ENCODE results near the gene CHMP1A.

CHMP1A gene

DNA sequence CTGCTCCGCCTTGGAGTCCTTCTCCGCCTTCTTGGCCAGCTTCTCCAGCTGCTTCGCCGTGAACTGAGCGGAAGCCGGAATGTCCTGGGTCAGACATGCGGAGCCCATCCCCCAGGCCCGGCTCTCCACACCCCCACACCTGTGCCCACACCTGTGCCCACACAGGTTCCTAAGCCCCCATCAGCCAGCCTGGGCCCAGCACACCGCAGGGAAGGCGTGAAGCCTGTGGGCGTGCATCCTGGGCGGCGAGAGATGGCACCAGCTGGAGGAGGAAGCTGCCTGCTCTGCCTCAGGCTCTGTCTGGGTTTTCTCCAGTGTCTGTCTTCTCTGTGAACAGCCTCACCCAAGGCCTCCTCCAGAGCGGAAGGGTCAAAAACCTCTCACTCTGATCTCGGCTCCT lies 5.9 kb downstream of the CHMP1A start:
- no peaks in the 10 kb centered on the region for H3K9me3 ChIP-seq (ENCODE audit: control insufficient read depth, insufficient read depth, low read length)
- H3K9me2 ChIP-seq (replicated peaks; ENCODE audit: control insufficient read depth, low read length) = no peaks in the 10 kb centered on the region
- H3K4me3 ChIP-seq (ENCODE audit: low read length) = no peak overlapping the region
- H3K79me2 ChIP-seq (ENCODE audit: control insufficient read depth, low read length) = peaks cover 44% of the 10 kb centered on the region
- H3K4me1 ChIP-seq (ENCODE audit: control insufficient read depth, low read length) = peaks cover 5% of the 10 kb centered on the region
- H3K4me2 ChIP-seq (ENCODE audit: low read length) = no peak overlapping the region
- no peak for TF ChIP-seq EZH2phosphoT487 (IDR thresholded peaks at IDR 0.05; ENCODE audit: borderline replicate concordance, low read length)
- peaks cover 23% of the 10 kb centered on the region for H3K36me3 ChIP-seq (ENCODE audit: control insufficient read depth, low read length)
- H3F3A ChIP-seq (ENCODE audit: control insufficient read depth, insufficient read depth) = no peaks in the 10 kb centered on the region
- peaks cover 4% of the 10 kb centered on the region; the same call in 1 of the 2 replicates for H4K20me1 ChIP-seq (ENCODE audit: control insufficient read depth, insufficient read depth, low read depth, low read length)
- no peaks in the 10 kb centered on the region for H3K27me3 ChIP-seq (ENCODE audit: control insufficient read depth, low read length)
- no peak overlapping the region for H3K27ac ChIP-seq (ENCODE audit: low read depth, low read length)

DNA sequence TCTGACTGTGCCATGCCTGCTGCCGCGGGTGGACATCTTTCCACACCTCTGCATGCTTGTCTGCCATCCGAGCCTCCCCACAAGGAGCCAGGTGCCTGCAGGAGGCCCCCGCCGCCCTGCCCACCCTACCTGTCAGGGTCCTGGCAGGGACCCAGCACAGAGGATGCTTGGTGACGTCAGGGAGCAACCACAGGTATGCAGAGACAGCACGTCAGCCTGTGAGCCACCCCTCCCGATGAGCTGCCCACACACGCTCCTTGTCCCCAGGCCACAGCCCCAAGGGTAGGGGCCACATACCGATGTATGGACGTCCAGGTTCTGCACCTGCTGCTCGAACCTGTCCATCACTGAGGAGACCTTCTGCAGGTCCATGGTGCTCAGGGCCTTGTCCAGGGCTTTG lies 10.6 kb downstream of the CHMP1A start:
- no peak for TF ChIP-seq EZH2phosphoT487 (IDR thresholded peaks at IDR 0.05; ENCODE audit: borderline replicate concordance, low read length)
- no peak overlapping the region for H3K4me3 ChIP-seq (ENCODE audit: low read length)

DNA sequence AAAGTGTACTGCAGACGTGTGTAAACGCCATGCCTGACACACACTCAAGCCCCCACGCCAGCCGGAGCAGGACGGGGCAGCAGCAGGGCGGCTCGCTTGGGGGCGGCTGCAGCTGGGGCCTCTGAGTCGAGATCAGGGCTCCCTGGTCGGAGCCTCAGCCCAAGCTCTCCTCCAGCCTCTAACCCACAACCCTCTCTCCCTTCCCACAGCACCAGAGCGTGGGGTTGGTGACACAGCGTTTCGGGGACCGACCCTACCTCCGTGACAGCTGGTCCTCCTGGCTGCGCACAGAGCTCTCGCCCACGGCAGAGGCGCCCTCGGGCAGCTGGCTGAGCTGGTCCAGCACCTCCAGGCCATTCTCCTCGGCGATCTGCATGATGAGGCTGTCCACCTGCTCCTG lies 11.2 kb downstream of the CHMP1A start:
- Histone ChIP-seq H4K20me1 (ENCODE audit: control insufficient read depth, insufficient read depth, low read depth, low read length) (0 out of 2 replicates have a peak, but pooled peaks cover 4% of the 10 kb centered on the region), H3K9me3 (ENCODE audit: control insufficient read depth, insufficient read depth, low read length) (no peaks in the 10 kb centered on the region), H3K36me3 (ENCODE audit: control insufficient read depth, low read length) (peaks cover 23% of the 10 kb centered on the region)

More for the DNA sequence above, 10.6 kb downstream of the CHMP1A start:
- H3K9me3 ChIP-seq (ENCODE audit: control insufficient read depth, insufficient read depth, low read length) = no peaks in the 10 kb centered on the region
- H3K27ac ChIP-seq (ENCODE audit: low read depth, low read length) = no peak overlapping the region
- H3K4me2 ChIP-seq (ENCODE audit: low read length) = no peak overlapping the region
- H3K27me3 ChIP-seq (ENCODE audit: control insufficient read depth, low read length) = no peaks in the 10 kb centered on the region
- no peaks in the 10 kb centered on the region for H3K9me2 ChIP-seq (replicated peaks; ENCODE audit: control insufficient read depth, low read length)
- peaks cover 26% of the 10 kb centered on the region for H3K36me3 ChIP-seq (ENCODE audit: control insufficient read depth, low read length)
- H3K79me2 ChIP-seq (ENCODE audit: control insufficient read depth, low read length) = peaks cover 8% of the 10 kb centered on the region
- H4K20me1 ChIP-seq (ENCODE audit: control insufficient read depth, insufficient read depth, low read depth, low read length) = 0 out of 2 replicates have a peak, but pooled peaks cover 1% of the 10 kb centered on the region
- H3K4me1 ChIP-seq (ENCODE audit: control insufficient read depth, low read length) = no peaks in the 10 kb centered on the region
- no peaks in the 10 kb centered on the region for H3F3A ChIP-seq (ENCODE audit: control insufficient read depth, insufficient read depth)

GRCh38 chr16:89645122-89645521 lies 12.4 kb downstream of the CHMP1A start:
- H3K9me2 ChIP-seq (replicated peaks; ENCODE audit: control insufficient read depth, low read length) = no peaks in the 10 kb centered on the region
- H3K4me1 ChIP-seq (ENCODE audit: control insufficient read depth, low read length) = no peaks in the 10 kb centered on the region
- no peaks in the 10 kb centered on the region for H3F3A ChIP-seq (ENCODE audit: control insufficient read depth, insufficient read depth)
- H4K20me1 ChIP-seq (ENCODE audit: control insufficient read depth, insufficient read depth, low read depth, low read length) = 0 out of 2 replicates have a peak, but pooled peaks cover 4% of the 10 kb centered on the region
- no peak for TF ChIP-seq EZH2phosphoT487 (IDR thresholded peaks at IDR 0.05; ENCODE audit: borderline replicate concordance, low read length)
- TF ChIP-seq, protein P1, sequence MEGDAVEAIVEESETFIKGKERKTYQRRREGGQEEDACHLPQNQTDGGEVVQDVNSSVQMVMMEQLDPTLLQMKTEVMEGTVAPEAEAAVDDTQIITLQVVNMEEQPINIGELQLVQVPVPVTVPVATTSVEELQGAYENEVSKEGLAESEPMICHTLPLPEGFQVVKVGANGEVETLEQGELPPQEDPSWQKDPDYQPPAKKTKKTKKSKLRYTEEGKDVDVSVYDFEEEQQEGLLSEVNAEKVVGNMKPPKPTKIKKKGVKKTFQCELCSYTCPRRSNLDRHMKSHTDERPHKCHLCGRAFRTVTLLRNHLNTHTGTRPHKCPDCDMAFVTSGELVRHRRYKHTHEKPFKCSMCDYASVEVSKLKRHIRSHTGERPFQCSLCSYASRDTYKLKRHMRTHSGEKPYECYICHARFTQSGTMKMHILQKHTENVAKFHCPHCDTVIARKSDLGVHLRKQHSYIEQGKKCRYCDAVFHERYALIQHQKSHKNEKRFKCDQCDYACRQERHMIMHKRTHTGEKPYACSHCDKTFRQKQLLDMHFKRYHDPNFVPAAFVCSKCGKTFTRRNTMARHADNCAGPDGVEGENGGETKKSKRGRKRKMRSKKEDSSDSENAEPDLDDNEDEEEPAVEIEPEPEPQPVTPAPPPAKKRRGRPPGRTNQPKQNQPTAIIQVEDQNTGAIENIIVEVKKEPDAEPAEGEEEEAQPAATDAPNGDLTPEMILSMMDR (IDR thresholded peaks at IDR 0.05; ENCODE audit: low read depth, low read length, poor library complexity, severe bottlenecking) = no peak
- H3K27ac ChIP-seq (ENCODE audit: low read depth, low read length) = no peak overlapping the region
- H3K79me2 ChIP-seq (ENCODE audit: control insufficient read depth, low read length) = no peaks in the 10 kb centered on the region
- H3K27me3 ChIP-seq (ENCODE audit: control insufficient read depth, low read length) = no peaks in the 10 kb centered on the region
- H3K4me2 ChIP-seq (ENCODE audit: low read length) = no peak overlapping the region
- H3K4me3 ChIP-seq (ENCODE audit: low read length) = no peak overlapping the region
- H3K36me3 ChIP-seq (ENCODE audit: control insufficient read depth, low read length) = peaks cover 23% of the 10 kb centered on the region
- no peaks in the 10 kb centered on the region for H3K9me3 ChIP-seq (ENCODE audit: control insufficient read depth, insufficient read depth, low read length)

More for the DNA sequence above, 11.2 kb downstream of the CHMP1A start:
- no peaks in the 10 kb centered on the region for H3K4me1 ChIP-seq (ENCODE audit: control insufficient read depth, low read length)
- no peaks in the 10 kb centered on the region for H3F3A ChIP-seq (ENCODE audit: control insufficient read depth, insufficient read depth)
- H3K79me2 ChIP-seq (ENCODE audit: control insufficient read depth, low read length) = 0 out of 2 replicates have a peak, but pooled peaks cover 2% of the 10 kb centered on the region
- TF ChIP-seq, protein P1 (IDR thresholded peaks at IDR 0.05; ENCODE audit: low read depth, low read length, poor library complexity, severe bottlenecking) = no peak
- TF ChIP-seq EZH2phosphoT487 (IDR thresholded peaks at IDR 0.05; ENCODE audit: borderline replicate concordance, low read length) = no peak
- no peak overlapping the region for H3K4me2 ChIP-seq (ENCODE audit: low read length)
- no peaks in the 10 kb centered on the region for H3K9me2 ChIP-seq (replicated peaks; ENCODE audit: control insufficient read depth, low read length)
- no peak overlapping the region for H3K4me3 ChIP-seq (ENCODE audit: low read length)
- H3K27ac ChIP-seq (ENCODE audit: low read depth, low read length) = no peak overlapping the region
- H3K27me3 ChIP-seq (ENCODE audit: control insufficient read depth, low read length) = no peaks in the 10 kb centered on the region

Data from DOHH2 (cell line).